Lower lobe of right lung (tissue), 2 donors: ENCODE measurements around the gene PRKCQ. TPM values are rescaled to one million over a fixed set of nuclear protein-coding genes. Genes with fewer than 3 reads are reported as not detected.

Experiments
- ATAC-seq, 2 donors: fragments of 200-7000 bp; cut with Tn5 transposase; one replicate each; pipeline ENCODE4 v1.9.1; 2020 to 2022; ENCODE audit warnings: mild to moderate bottlenecking in 2 of 2, moderate library complexity in 2 of 2
- DNase-seq: peaks from one replicate; pipeline ENCODE4 v3.0.0-alpha.2; 2020
- H3K27ac ChIP-seq: fragments of 200-600 bp; one replicate; pipeline ENCODE4 v1.8.0; 2022
- H3K27me3 ChIP-seq: fragments of 200-600 bp; one replicate; pipeline ENCODE4 v1.8.0; 2022; ENCODE audit warnings: low read depth
- H3K36me3 ChIP-seq: fragments of 200-600 bp; one replicate; pipeline ENCODE4 v1.8.0; 2022; ENCODE audit warnings: mild to moderate bottlenecking
- H3K4me1 ChIP-seq: fragments of 200-600 bp; one replicate; pipeline ENCODE4 v1.8.0; 2022
- H3K4me3 ChIP-seq: fragments of 200-600 bp; one replicate; pipeline ENCODE4 v1.8.0; 2022; ENCODE audit warnings: mild to moderate bottlenecking
- H3K9me3 ChIP-seq: fragments of 200-600 bp; one replicate; pipeline ENCODE4 v1.8.0; 2022
- intact Hi-C: fragments of 100-400 bp; cut with DNase I; formaldehyde crosslinking; loops from one replicate; pipeline ENCODE4 v1.11.0; 2022
- total RNA-seq: library from RNA; stranded (reverse); fragmentation: NEBNext Ultra II Directional; extraction: Animal tissue kit (Norgen Biotek cat#: 25700); gene quantifications from one replicate; pipeline ENCODE4 v1.2.1, GENCODE V29; 2021
- TF ChIP-seq, protein P1 (sequence below): fragments of 200-600 bp; IDR thresholded peaks from one replicate; pipeline ENCODE4 v1.8.0; 2022; ENCODE audit warnings: antibody characterized with exemption, mild to moderate bottlenecking
- donor health status: DM: no; HTN: yes; CAD: no; lungs with severe emphysema.

The PRKCQ gene
- total RNA-seq, 1 donor from 2014 or later: 8.1 TPM

DNA sequence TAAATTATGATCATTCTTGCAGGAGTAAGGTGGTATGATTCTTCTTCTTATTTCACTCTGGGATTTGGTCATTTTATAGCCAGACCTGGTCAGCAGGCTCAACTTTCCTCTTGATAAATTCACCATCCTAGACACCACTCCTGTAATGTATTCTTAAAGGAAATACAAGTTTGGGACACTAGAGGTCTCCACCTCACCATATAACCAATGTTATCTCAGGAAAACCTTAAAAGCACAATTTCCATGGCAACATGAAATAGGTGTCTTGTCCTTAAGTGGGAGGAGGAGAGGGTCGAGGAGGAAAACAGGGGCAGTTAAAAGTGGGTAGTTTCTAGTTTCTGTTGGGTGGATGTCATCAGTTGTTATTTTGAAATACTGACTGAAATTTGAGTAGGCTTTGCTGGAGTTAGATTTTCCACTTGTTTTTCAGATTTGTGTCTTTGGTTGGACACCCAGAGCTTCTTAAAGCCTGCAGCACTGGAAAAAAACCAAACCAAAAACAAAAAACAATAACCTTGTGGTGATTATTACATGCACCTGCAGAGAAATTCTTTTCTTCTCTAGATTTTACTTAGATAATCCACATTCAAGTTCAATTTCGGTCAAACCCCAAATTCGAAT is 163.1 kb downstream of the PRKCQ start:
- no peak overlapping the region for H3K4me3 ChIP-seq
- TF ChIP-seq, protein P1, sequence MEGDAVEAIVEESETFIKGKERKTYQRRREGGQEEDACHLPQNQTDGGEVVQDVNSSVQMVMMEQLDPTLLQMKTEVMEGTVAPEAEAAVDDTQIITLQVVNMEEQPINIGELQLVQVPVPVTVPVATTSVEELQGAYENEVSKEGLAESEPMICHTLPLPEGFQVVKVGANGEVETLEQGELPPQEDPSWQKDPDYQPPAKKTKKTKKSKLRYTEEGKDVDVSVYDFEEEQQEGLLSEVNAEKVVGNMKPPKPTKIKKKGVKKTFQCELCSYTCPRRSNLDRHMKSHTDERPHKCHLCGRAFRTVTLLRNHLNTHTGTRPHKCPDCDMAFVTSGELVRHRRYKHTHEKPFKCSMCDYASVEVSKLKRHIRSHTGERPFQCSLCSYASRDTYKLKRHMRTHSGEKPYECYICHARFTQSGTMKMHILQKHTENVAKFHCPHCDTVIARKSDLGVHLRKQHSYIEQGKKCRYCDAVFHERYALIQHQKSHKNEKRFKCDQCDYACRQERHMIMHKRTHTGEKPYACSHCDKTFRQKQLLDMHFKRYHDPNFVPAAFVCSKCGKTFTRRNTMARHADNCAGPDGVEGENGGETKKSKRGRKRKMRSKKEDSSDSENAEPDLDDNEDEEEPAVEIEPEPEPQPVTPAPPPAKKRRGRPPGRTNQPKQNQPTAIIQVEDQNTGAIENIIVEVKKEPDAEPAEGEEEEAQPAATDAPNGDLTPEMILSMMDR: peak; percentile 64
- H3K4me1 ChIP-seq: no peaks in the 10 kb centered on the region
- ATAC-seq (peak; percentile 68 to 72), DNase-seq (no peak)
- no peaks in the 10 kb centered on the region for H3K36me3 ChIP-seq
- H3K27me3 ChIP-seq: no peaks in the 10 kb centered on the region
- H3K27ac ChIP-seq: no peak overlapping the region
- H3K9me3 ChIP-seq: no peaks in the 10 kb centered on the region
- intact Hi-C loops: no loop called here

DNA sequence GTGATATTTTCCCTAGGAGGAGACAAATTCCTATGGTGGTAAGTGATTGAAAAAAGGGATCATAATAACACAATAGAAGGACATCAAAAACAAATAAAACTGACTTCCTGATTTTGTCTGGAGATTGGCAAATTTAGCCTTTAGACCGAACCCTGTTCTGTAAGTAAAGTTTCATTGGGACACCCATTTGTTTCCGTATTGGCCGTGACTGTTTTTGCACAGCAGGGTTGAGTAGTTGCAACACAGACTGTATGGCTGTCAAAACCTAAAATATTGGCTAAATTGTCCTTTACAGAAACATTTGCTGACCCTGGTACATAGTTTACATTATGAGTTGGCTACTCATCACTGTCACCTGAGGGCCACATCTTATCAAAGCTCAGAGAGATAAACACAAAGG is 168.6 kb downstream of the PRKCQ start:
- TF ChIP-seq, protein P1: no peak
- H3K9me3 ChIP-seq: no peaks in the 10 kb centered on the region
- intact Hi-C loops: no loop called here
- DNase-seq (no peak), ATAC-seq (peak in 1 of 2 donors; percentile 29)
- peaks cover 21% of the 10 kb centered on the region for H3K4me1 ChIP-seq
- no peaks in the 10 kb centered on the region for H3K36me3 ChIP-seq
- H3K27me3 ChIP-seq: no peaks in the 10 kb centered on the region
- H3K4me3 ChIP-seq: no peak overlapping the region
- H3K27ac ChIP-seq: no peak overlapping the region

DNA sequence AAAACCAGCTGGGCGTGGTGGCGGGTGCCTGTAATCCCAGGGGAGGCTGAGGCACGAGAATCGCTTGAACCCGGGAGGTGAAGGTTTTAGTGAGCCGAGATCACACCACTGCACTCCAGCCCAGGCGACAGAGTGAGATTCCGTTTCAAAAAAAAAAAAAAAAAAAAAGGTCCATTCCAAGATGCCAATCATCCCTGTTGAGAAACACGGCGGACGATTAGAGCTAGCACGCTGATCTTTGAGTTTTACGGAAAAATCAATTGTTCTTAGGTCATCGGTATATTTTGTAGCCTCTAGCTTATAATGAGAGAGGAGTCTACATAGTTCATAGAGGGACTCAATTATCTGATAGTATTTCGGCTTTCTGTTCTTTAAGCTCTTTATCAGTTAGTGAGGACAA is 169.2 kb downstream of the PRKCQ start:
- TF ChIP-seq, protein P1: no peak
- intact Hi-C loops: no loop called here
- H3K4me1 ChIP-seq: peaks cover 21% of the 10 kb centered on the region
- no peak for DNase-seq
- no peak for ATAC-seq
- H3K9me3 ChIP-seq: no peaks in the 10 kb centered on the region
- no peaks in the 10 kb centered on the region for H3K36me3 ChIP-seq
- H3K27ac ChIP-seq: peak overlapping the region; percentile 61
- H3K27me3 ChIP-seq: no peaks in the 10 kb centered on the region
- no peak overlapping the region for H3K4me3 ChIP-seq

DNA sequence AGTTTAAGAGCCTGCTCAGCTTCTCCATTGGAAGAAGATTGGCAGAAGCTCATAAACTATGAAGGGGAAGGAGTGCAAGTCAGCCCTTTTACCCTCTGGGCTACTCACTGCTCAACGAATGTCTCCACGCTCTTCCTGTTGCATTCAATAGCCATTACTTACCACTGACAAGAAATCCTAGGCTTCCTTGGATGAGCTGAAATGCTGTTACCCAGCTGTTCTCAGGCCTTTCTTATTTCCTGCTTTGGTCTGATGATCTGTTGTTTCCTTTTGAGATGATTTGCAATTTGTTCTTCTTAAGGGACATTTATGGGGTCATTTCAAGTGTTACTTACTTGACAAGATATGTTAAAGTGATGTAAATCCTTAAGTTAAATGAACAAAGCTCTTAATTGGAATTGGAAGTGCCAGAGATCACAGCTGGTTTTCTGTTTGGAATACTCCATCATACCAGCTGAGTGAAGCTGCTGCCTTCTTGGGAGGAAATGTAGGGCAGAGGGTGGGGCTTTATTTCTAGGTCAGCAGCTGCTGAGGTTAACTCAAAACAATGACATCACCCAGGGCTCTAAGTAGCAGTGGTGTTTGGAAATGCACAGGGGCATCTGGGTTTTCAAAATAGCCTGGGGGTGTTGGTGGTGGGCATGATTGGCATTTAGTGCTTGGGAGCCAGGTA is 170.0 kb downstream of the PRKCQ start:
- intact Hi-C loops: no loop called here

DNA sequence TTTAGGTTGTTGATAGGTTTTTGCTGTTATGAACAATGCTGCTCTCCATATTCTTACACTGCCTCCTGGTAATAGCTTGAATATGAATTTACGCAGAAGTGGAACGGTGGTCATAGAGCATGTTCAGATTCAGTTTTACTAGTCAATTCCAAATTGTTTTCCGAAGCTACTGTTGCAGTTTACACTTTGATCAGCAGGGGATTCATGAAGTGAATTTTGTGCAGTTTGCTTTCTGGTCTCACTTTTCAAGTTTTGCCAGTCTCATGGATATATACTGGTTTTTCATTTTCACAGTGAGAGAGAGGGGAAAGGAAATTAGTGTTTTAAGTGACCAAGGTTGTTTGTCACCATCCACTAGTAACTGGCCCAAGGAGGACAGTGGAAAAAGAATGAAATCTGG is 171.3 kb downstream of the PRKCQ start:
- intact Hi-C loops: no loop called here
- H3K27ac ChIP-seq: no peak overlapping the region
- TF ChIP-seq, protein P1: no peak

More for the DNA sequence above, 170.0 kb downstream of the PRKCQ start:
- H3K9me3 ChIP-seq: no peaks in the 10 kb centered on the region
- TF ChIP-seq, protein P1: no peak
- peaks cover 21% of the 10 kb centered on the region for H3K4me1 ChIP-seq
- no peaks in the 10 kb centered on the region for H3K36me3 ChIP-seq
- DNase-seq (no peak), ATAC-seq (peak; percentile 86)
- H3K4me3 ChIP-seq: no peak overlapping the region
- H3K27ac ChIP-seq: peak overlapping the region; percentile 61
- no peaks in the 10 kb centered on the region for H3K27me3 ChIP-seq

More for the DNA sequence above, 171.3 kb downstream of the PRKCQ start:
- H3K4me1 ChIP-seq: peaks cover 21% of the 10 kb centered on the region
- ATAC-seq (no peak), DNase-seq (no peak)
- no peaks in the 10 kb centered on the region for H3K36me3 ChIP-seq
- H3K9me3 ChIP-seq: no peaks in the 10 kb centered on the region
- no peak overlapping the region for H3K4me3 ChIP-seq
- no peaks in the 10 kb centered on the region for H3K27me3 ChIP-seq
